ENCODE results near the gene ZSWIM1. TPM values are rescaled to one million over a fixed set of nuclear protein-coding genes. Genes with fewer than 3 reads are reported as not detected.
A peak's percentile ranks its signal among the peaks of the same experiment; 100 is the strongest.

ZSWIM1 gene
- total and polyA plus RNA-seq, 2 of the 13 experiments (the other 11 are each of a cell fraction or from before 2014, with no cell fraction given): 9.5 to 11.7 TPM

GRCh38 chr20:45863543-45864470 is 17.2 kb upstream of the ZSWIM1 start (continued):
- TF ChIP-seq ZNF44 (CRISPR knock-in tag; IDR thresholded peaks at IDR 0.05): no peak; the same call in 1 of the 2 replicates
- no peak for TF ChIP-seq ZNF598 (CRISPR knock-in tag; IDR thresholded peaks at IDR 0.05; ENCODE audit: borderline replicate concordance)
- TF ChIP-seq GATAD2A (CRISPR knock-in tag; IDR thresholded peaks at IDR 0.05): peak; percentile 79
- TF ChIP-seq CBX1 (IDR thresholded peaks at IDR 0.05; ENCODE audit: low read depth): peak; percentile 19
- no peak for TF ChIP-seq TEAD2 (CRISPR knock-in tag; IDR thresholded peaks at IDR 0.05)
- TF ChIP-seq SIN3A (IDR thresholded peaks at IDR 0.05; ENCODE audit: borderline replicate concordance, low read depth, low read length): no peak
- TF ChIP-seq, protein P1, sequence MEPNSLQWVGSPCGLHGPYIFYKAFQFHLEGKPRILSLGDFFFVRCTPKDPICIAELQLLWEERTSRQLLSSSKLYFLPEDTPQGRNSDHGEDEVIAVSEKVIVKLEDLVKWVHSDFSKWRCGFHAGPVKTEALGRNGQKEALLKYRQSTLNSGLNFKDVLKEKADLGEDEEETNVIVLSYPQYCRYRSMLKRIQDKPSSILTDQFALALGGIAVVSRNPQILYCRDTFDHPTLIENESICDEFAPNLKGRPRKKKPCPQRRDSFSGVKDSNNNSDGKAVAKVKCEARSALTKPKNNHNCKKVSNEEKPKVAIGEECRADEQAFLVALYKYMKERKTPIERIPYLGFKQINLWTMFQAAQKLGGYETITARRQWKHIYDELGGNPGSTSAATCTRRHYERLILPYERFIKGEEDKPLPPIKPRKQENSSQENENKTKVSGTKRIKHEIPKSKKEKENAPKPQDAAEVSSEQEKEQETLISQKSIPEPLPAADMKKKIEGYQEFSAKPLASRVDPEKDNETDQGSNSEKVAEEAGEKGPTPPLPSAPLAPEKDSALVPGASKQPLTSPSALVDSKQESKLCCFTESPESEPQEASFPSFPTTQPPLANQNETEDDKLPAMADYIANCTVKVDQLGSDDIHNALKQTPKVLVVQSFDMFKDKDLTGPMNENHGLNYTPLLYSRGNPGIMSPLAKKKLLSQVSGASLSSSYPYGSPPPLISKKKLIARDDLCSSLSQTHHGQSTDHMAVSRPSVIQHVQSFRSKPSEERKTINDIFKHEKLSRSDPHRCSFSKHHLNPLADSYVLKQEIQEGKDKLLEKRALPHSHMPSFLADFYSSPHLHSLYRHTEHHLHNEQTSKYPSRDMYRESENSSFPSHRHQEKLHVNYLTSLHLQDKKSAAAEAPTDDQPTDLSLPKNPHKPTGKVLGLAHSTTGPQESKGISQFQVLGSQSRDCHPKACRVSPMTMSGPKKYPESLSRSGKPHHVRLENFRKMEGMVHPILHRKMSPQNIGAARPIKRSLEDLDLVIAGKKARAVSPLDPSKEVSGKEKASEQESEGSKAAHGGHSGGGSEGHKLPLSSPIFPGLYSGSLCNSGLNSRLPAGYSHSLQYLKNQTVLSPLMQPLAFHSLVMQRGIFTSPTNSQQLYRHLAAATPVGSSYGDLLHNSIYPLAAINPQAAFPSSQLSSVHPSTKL (CRISPR knock-in tag; IDR thresholded peaks at IDR 0.05): peak; percentile 87
- no peak for TF ChIP-seq LCORL (IDR thresholded peaks at IDR 0.05)
- TF ChIP-seq LCORL (CRISPR knock-in tag; IDR thresholded peaks at IDR 0.05): peak; percentile 47; the same call in 1 of the 2 replicates
- TF ChIP-seq, protein P2, sequence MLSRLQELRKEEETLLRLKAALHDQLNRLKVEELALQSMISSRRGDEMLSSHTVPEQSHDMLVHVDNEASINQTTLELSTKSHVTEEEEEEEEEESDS (CRISPR knock-in tag; IDR thresholded peaks at IDR 0.05; ENCODE audit: borderline replicate concordance): no peak
- no peak for TF ChIP-seq STAT5B (CRISPR knock-in tag; IDR thresholded peaks at IDR 0.05)
- TF ChIP-seq NFIB (CRISPR knock-in tag; IDR thresholded peaks at IDR 0.05; ENCODE audit: borderline replicate concordance): no peak
- no peak for TF ChIP-seq ZFY (CRISPR knock-in tag; IDR thresholded peaks at IDR 0.05)
- no peak for TF ChIP-seq KLF13 (CRISPR knock-in tag; IDR thresholded peaks at IDR 0.05)
- no peak for TF ChIP-seq MZF1 (CRISPR knock-in tag; IDR thresholded peaks at IDR 0.05; ENCODE audit: borderline replicate concordance)
- TF ChIP-seq ZBTB25 (CRISPR knock-in tag; IDR thresholded peaks at IDR 0.05): no peak; the same call in 1 of the 2 replicates
- TF ChIP-seq MTA3 (CRISPR knock-in tag; IDR thresholded peaks at IDR 0.05): no peak
- TF ChIP-seq SMAD3 (CRISPR knock-in tag; IDR thresholded peaks at IDR 0.05): peak; percentile 57; the same call in 1 of the 2 replicates
- peak; percentile 48; the same call in 1 of the 2 replicates for TF ChIP-seq TBX3 (IDR thresholded peaks at IDR 0.05; ENCODE audit: borderline replicate concordance)
- TF ChIP-seq GRHL1 (CRISPR knock-in tag; conservative IDR thresholded peaks at IDR 0.05): no peak
- 0 out of 2 replicates have a peak, but pooled peaks have one; percentile 46 for TF ChIP-seq ZNF550 (CRISPR knock-in tag; IDR thresholded peaks at IDR 0.05; ENCODE audit: borderline replicate concordance)
- TF ChIP-seq NR2C2 (CRISPR knock-in tag; IDR thresholded peaks at IDR 0.05; ENCODE audit: borderline replicate concordance): no peak
